ENCODE results near the gene ATP1A1.

GRCh38 chr1:116432655-116433265 is 59.7 kb downstream of the ATP1A1 start:
- TF ChIP-seq, protein P1, sequence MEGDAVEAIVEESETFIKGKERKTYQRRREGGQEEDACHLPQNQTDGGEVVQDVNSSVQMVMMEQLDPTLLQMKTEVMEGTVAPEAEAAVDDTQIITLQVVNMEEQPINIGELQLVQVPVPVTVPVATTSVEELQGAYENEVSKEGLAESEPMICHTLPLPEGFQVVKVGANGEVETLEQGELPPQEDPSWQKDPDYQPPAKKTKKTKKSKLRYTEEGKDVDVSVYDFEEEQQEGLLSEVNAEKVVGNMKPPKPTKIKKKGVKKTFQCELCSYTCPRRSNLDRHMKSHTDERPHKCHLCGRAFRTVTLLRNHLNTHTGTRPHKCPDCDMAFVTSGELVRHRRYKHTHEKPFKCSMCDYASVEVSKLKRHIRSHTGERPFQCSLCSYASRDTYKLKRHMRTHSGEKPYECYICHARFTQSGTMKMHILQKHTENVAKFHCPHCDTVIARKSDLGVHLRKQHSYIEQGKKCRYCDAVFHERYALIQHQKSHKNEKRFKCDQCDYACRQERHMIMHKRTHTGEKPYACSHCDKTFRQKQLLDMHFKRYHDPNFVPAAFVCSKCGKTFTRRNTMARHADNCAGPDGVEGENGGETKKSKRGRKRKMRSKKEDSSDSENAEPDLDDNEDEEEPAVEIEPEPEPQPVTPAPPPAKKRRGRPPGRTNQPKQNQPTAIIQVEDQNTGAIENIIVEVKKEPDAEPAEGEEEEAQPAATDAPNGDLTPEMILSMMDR (IDR thresholded peaks at IDR 0.05; ENCODE audit: low read length), result no peak
- no peak for TF ChIP-seq EZH2 (IDR thresholded peaks at IDR 0.05; ENCODE audit: borderline replicate concordance, low read length)
